Measurements from ENCODE around the gene CD320.
"Not testable (repeated sequence)": the region's sequence is repeated elsewhere in the genome, so short reads cannot be mapped to it uniquely, and the experiment has no call there.

GRCh38 chr19:8264248-8264647 is 43.9 kb downstream of the CD320 start:
- TF ChIP-seq CTCF (IDR thresholded peaks at IDR 0.05 in 4 of 5, conservative IDR thresholded peaks at IDR 0.05 in 1 of 5); POLR2A (IDR thresholded peaks at IDR 0.05): not testable (repeated sequence)

Measured in gastrocnemius medialis (tissue), 4 donors.